Measurements from ENCODE around the gene UBE4B. TPM values are rescaled to one million over a fixed set of nuclear protein-coding genes. Genes with fewer than 3 reads are reported as not detected.

Gene UBE4B
- total and polyA plus RNA-seq, 7 donors = 28.8 to 90.9 (median 48.5) TPM

GRCh38 chr1:10161541-10162290 is 129.0 kb downstream of the UBE4B start:
- Histone ChIP-seq H3K9me3 (no peaks in the 10 kb centered on the region), H3K27me3 (ENCODE audit: insufficient read depth in 3 of 3, low read length in 2 of 3) (no peaks in the 10 kb centered on the region), H3K27ac (peak overlapping the region; percentile 86), H3K36me3 (ENCODE audit: insufficient read depth in 1 of 2, low read depth in 1 of 2) (peaks cover 6 to 60% of the 10 kb centered on the region in 2 donors), H3K4me1 (peaks cover 23% of the 10 kb centered on the region), H3K4me3 (no peak overlapping the region)
- 65 to 72% (median 66%) methylated on average over 17 of the region's 17 CpGs for WGBS, 3 donors
- TF ChIP-seq CTCF (IDR thresholded peaks at IDR 0.05) = no peak
- intact Hi-C loops (cut with DNase I) = loop anchor here in 1 of 2 donors (5.0 kb wide), 1 partner anchor 46 kb away; no protein-coding TSS in a partner anchor
- DNase-seq = peak; percentile 43 to 82
- peak; percentile 94 to 96 (median 96) for ATAC-seq

- Histone ChIP-seq H3K9me3 (no peaks in the 10 kb centered on the region), H3K36me3 (ENCODE audit: insufficient read depth in 1 of 2, low read depth in 1 of 2) (peaks cover 2 to 92% of the 10 kb centered on the region in 2 donors), H3K4me1 (peaks cover 3% of the 10 kb centered on the region), H3K27me3 (ENCODE audit: insufficient read depth in 3 of 3, low read length in 2 of 3) (no peaks in the 10 kb centered on the region), H3K4me3 (no peak overlapping the region), H3K27ac (no peak overlapping the region)
- no peak for TF ChIP-seq CTCF (IDR thresholded peaks at IDR 0.05)
- WGBS, 3 donors = 78 to 89% (median 78%) methylated on average over 7 of the region's 7 CpGs
- ATAC-seq (no peak), DNase-seq (no peak)
- intact Hi-C loops (cut with DNase I) = no loop called here
These were observed 136.3 kb downstream of the UBE4B start for GRCh38 chr1:10168912-10169514.

GRCh38 chr1:10170239-10170574 is 137.4 kb downstream of the UBE4B start:
- 83 to 91% (median 86%) methylated on average over 2 of the region's 2 CpGs for WGBS, 3 donors
- intact Hi-C loops (cut with DNase I) = no loop called here
- Histone ChIP-seq H3K27ac (no peak overlapping the region), H3K36me3 (ENCODE audit: insufficient read depth in 1 of 2, low read depth in 1 of 2) (peaks cover 5 to 89% of the 10 kb centered on the region in 2 donors), H3K4me1 (no peaks in the 10 kb centered on the region), H3K9me3 (no peaks in the 10 kb centered on the region), H3K27me3 (ENCODE audit: insufficient read depth in 3 of 3, low read length in 2 of 3) (no peaks in the 10 kb centered on the region), H3K4me3 (no peak overlapping the region)
- TF ChIP-seq CTCF (IDR thresholded peaks at IDR 0.05) = no peak
- ATAC-seq (no peak), DNase-seq (no peak)

- ATAC-seq = no peak
- Histone ChIP-seq H3K36me3 (ENCODE audit: insufficient read depth in 1 of 2, low read depth in 1 of 2) (peaks cover 3 to 79% of the 10 kb centered on the region in 2 donors), H3K4me3 (no peak overlapping the region), H3K27ac (no peak overlapping the region), H3K27me3 (ENCODE audit: insufficient read depth in 3 of 3, low read length in 2 of 3) (no peaks in the 10 kb centered on the region), H3K9me3 (no peaks in the 10 kb centered on the region), H3K4me1 (no peaks in the 10 kb centered on the region)
- no peak for TF ChIP-seq CTCF (IDR thresholded peaks at IDR 0.05)
- 91 to 94% (median 94%) methylated on average over 16 of the region's 16 CpGs for whole genome bisulfite sequencing, 3 donors
- intact Hi-C loops (cut with DNase I) = no loop called here
- DNase-seq = no peak
These were observed 138.5 kb downstream of the UBE4B start for GRCh38 chr1:10171105-10171767.
